ENCODE measurements around the gene REEP2. TPM values are rescaled to one million over a fixed set of nuclear protein-coding genes. Genes with fewer than 3 reads are reported as not detected.
"Not testable (repeated sequence)": the region's sequence is repeated elsewhere in the genome, so short reads cannot be mapped to it uniquely, and the experiment has no call there.

The REEP2 gene, protein sequence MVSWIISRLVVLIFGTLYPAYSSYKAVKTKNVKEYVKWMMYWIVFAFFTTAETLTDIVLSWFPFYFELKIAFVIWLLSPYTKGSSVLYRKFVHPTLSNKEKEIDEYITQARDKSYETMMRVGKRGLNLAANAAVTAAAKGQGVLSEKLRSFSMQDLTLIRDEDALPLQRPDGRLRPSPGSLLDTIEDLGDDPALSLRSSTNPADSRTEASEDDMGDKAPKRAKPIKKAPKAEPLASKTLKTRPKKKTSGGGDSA
- total RNA-seq: 10 to 100 TPM in 1 of 4 donors, 1 to 10 TPM in 2, under 1 TPM in 1; 0.77 to 14.1 (median 5.0) TPM

DNA sequence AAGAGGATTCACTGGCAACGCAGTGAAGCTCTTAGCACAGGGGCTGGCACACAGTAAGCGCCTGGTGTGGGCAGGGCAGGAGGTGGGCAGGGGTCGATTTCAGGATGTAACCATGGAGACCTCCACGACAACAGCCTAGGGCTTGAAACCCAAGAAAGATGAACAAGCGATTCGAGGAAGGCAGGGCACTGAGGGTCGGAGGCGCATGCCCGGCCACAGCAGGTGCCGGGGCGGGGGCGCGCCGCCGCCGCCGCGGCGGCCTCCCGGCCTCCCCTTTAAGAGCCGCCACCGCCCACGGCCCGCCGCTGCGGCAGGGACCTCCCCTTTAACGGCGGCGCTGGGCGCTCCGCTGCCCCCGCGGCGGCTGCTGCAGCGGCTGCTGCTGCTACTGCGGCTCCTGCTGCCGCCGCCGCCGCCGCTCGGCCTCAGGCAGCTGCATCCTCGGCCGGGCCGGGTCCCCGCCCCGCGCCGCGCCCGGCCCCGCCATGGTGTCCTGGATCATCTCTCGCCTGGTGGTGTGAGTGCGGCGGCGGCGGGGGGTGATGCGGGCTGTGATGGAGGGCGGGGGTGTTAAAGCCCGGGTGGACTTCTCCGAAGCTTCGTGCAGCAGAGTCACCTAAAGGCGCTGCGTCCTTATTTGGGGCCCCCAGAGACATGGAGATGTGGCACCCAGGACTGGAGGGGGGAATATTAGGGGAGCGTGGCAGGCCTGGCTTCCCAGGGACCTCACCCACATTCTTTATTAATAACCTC, at the start of gene REEP2:
Gene REEP2 (plus strand): TSS at position 334 of the 753 bp plus-strand sequence. CDS start 152 bp downstream, at position 486.
- TF ChIP-seq POLR2A (IDR thresholded peaks at IDR 0.05): peak in 1 of 2 donors; percentile 9
- TF ChIP-seq, protein P1, sequence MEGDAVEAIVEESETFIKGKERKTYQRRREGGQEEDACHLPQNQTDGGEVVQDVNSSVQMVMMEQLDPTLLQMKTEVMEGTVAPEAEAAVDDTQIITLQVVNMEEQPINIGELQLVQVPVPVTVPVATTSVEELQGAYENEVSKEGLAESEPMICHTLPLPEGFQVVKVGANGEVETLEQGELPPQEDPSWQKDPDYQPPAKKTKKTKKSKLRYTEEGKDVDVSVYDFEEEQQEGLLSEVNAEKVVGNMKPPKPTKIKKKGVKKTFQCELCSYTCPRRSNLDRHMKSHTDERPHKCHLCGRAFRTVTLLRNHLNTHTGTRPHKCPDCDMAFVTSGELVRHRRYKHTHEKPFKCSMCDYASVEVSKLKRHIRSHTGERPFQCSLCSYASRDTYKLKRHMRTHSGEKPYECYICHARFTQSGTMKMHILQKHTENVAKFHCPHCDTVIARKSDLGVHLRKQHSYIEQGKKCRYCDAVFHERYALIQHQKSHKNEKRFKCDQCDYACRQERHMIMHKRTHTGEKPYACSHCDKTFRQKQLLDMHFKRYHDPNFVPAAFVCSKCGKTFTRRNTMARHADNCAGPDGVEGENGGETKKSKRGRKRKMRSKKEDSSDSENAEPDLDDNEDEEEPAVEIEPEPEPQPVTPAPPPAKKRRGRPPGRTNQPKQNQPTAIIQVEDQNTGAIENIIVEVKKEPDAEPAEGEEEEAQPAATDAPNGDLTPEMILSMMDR (IDR thresholded peaks at IDR 0.05): peak in 2 of 4 experiments; percentile 18 to 25
- peak within 1 kb of the TSS; percentile 61 to 67 for H3K27ac ChIP-seq
- H3K4me3 ChIP-seq: peak within 1 kb of the TSS; percentile 25 to 40
- H3K36me3 ChIP-seq: no peaks in the 10 kb centered on the region
- peak in 1 of 2 donors; percentile 49 for DNase-seq
- peaks cover 0 to 3% of the 10 kb centered on the region in 2 donors for H3K4me1 ChIP-seq
- intact Hi-C loops (cut with DNase I; ENCODE audit: low total_unique reads): no loop called here
- H3K9me3 ChIP-seq: no peaks in the 10 kb centered on the region
- H3K27me3 ChIP-seq: no peaks in the 10 kb centered on the region

DNA sequence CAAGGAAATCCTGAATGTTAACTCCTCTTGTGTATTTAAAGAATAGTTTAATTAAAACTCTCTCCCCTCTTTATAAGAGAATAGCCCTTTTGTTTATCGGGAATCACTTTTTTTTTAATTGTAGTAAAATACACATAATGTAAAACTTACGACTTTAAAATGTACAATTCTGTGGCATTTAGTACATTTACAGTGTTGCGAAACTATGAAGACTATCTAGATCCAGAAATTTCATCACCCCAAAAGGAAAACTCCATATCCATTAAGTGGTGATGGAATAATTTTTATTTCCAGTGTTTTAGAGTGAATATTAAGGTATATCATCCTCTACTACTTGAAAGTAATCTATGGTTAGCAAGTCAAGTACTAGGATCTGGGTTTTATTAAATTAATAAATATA, 49.5 kb upstream of the REEP2 start:
- Histone ChIP-seq H3K27me3 (no peaks in the 10 kb centered on the region), H3K4me3 (no peak overlapping the region), H3K36me3 (no peaks in the 10 kb centered on the region), H3K27ac (no peak overlapping the region), H3K9me3 (no peaks in the 10 kb centered on the region), H3K4me1 (no peaks in the 10 kb centered on the region)
- no peak for DNase-seq
- intact Hi-C loops (cut with DNase I; ENCODE audit: low total_unique reads): no loop called here
- TF ChIP-seq, protein P1 (IDR thresholded peaks at IDR 0.05): no peak
- TF ChIP-seq POLR2A (IDR thresholded peaks at IDR 0.05): no peak

DNA sequence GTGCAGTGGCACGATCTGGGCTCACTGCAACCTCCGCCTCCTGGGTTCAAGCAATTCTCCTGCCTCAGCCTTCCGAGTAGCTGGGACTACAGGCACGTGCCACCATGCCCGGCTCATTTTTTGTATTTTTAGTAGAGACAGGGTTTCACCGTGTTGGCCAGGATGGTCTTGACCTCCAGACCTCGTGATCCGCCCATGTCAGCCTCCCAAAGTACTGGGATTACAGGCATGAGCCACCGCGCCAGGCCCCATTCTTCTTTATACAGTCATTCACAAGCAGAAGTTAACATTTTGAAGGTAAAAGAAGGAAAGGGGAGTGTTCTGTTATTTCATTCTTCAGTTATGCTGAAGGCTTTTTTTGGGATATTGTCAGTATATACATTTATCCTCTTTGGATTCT, 48.9 kb upstream of the REEP2 start:
- H3K9me3 ChIP-seq; intact Hi-C loops (cut with DNase I; ENCODE audit: low total_unique reads); DNase-seq; H3K27ac ChIP-seq; H3K4me1 ChIP-seq; H3K4me3 ChIP-seq; H3K27me3 ChIP-seq; H3K36me3 ChIP-seq: not testable (repeated sequence)

DNA sequence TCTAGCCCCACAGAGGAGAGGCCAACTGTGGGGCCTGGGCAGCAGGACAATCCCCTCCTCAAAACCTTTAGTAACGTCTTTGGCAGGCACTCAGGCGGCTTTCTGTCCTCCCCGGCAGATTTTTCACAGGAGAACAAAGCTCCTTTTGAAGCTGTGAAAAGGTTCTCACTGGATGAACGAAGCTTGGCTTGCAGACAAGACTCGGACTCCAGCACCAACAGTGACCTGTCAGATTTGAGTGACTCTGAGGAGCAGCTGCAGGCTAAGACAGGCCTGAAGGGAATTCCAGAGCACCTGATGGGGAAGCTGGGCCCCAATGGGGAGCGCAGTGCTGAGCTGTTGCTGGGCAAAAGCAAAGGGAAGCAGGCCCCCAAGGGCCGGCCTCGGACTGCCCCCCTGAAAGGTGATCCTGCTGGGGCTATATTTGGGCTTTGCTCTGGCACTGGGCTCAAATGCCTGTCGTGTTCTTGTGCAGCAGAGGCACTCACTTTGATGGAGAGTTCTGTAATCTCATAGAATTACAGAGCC, 46.9 kb upstream of the REEP2 start:
- Histone ChIP-seq H3K27ac (no peak overlapping the region), H3K4me3 (no peak overlapping the region), H3K9me3 (no peaks in the 10 kb centered on the region), H3K27me3 (no peaks in the 10 kb centered on the region), H3K36me3 (no peaks in the 10 kb centered on the region), H3K4me1 (no peaks in the 10 kb centered on the region)
- DNase-seq: no peak
- intact Hi-C loops (cut with DNase I; ENCODE audit: low total_unique reads): no loop called here
- TF ChIP-seq POLR2A (IDR thresholded peaks at IDR 0.05): no peak
- TF ChIP-seq, protein P1 (IDR thresholded peaks at IDR 0.05): no peak

DNA sequence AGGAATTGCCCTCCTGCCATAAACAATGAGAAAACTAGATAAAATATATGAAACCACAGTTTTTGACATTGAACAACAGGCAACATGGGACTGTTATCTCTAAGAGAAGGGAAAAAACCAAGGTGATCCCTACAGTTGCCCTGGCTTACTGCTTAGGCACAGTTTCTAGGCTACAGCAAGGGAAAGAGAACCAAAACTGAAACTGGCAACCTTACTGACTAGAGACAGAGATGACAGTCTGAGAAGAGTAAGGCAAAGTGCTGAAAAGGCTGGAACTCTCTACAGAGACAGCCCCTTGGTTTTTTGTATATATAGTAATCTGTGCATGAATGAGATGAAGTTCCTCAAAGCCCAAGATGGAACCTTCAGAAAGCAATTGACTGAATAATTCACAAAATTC, 36.2 kb upstream of the REEP2 start:
- no peaks in the 10 kb centered on the region for H3K36me3 ChIP-seq
- no peak for DNase-seq
- H3K27me3 ChIP-seq: no peaks in the 10 kb centered on the region
- intact Hi-C loops (cut with DNase I; ENCODE audit: low total_unique reads): no loop called here
- H3K27ac ChIP-seq: no peak overlapping the region
- no peak overlapping the region for H3K4me3 ChIP-seq
- TF ChIP-seq, protein P1 (IDR thresholded peaks at IDR 0.05): no peak
- TF ChIP-seq POLR2A (IDR thresholded peaks at IDR 0.05): no peak
- no peaks in the 10 kb centered on the region for H3K4me1 ChIP-seq
- H3K9me3 ChIP-seq: no peaks in the 10 kb centered on the region

Measured in uterus (tissue), 4 donors.